VCaP (cell line): ENCODE measurements around the gene ABHD17B.

Source experiments
- H3K27ac ChIP-seq: fragments of 450-650 bp; 2 replicates; pipeline ENCODE4 v1.5.1; 2017
- TF ChIP-seq, protein P1 (sequence below): fragments of 450-650 bp; conservative IDR thresholded peaks from 2 replicates; pipeline ENCODE4 v1.5.1; 2017; ENCODE audit warnings: mild to moderate bottlenecking, moderate library complexity

The ABHD17B gene

DNA sequence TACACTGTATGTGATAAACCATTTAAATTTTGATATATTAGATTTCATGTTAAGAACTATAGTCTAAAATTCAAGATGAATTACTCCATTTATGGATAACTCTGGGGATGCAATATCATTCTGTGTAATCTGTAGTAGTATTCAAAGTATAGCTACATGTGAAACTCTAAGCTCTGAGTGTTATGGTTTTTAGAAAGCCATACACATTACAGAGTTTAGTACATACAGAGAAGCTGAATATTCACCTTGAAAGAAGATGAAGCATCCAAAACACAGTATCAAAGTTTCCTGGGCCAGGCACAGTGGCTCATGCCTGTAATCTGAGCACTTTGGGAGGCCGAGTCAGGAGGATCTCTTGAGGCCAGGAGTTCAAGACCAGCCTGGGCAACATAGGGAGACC, 25.0 kb downstream of the ABHD17B start:
- no peak overlapping the region for H3K27ac ChIP-seq
- TF ChIP-seq, protein P1, sequence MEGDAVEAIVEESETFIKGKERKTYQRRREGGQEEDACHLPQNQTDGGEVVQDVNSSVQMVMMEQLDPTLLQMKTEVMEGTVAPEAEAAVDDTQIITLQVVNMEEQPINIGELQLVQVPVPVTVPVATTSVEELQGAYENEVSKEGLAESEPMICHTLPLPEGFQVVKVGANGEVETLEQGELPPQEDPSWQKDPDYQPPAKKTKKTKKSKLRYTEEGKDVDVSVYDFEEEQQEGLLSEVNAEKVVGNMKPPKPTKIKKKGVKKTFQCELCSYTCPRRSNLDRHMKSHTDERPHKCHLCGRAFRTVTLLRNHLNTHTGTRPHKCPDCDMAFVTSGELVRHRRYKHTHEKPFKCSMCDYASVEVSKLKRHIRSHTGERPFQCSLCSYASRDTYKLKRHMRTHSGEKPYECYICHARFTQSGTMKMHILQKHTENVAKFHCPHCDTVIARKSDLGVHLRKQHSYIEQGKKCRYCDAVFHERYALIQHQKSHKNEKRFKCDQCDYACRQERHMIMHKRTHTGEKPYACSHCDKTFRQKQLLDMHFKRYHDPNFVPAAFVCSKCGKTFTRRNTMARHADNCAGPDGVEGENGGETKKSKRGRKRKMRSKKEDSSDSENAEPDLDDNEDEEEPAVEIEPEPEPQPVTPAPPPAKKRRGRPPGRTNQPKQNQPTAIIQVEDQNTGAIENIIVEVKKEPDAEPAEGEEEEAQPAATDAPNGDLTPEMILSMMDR, result no peak

DNA sequence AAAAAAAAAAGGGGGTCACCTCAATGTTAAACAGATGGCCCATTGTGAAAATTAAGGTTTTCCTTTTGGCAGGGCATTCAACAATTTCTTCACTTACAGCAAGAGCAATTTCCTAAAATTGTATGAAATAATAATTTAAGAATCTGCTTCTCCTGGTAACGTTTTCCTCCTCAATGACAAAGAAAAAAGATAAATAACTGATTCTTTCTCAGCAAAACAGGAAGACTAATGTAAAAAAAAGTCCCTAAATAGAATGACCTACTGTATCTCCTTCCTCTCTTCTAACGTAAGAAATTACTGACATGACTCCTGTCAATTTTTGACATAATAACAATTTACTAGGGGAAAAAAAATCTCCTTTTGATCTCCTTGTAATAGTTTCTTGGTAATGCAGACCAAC, 25.5 kb downstream of the ABHD17B start:
- no peak overlapping the region for H3K27ac ChIP-seq
- TF ChIP-seq, protein P1, result no peak

DNA sequence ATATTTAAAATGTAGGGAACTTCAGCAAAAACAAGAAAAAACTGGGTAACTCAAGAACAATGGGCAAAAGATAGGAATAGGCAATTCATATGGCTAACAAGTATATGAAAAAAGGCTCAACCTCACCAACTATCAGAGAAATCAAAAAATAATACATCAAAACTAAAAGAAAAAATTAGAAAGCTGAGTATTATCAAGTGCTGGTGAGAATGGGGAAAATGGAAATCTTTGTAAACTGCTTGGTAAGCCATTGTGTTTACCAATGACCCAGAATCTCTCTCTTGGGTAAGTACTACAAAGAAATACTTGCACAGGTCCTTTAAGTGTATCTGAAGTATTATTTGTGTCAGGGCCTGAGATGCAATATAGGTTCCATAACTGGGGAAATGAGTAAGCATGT, 27.0 kb downstream of the ABHD17B start:
- TF ChIP-seq, protein P1, result no peak
- H3K27ac ChIP-seq, result no peak overlapping the region

DNA sequence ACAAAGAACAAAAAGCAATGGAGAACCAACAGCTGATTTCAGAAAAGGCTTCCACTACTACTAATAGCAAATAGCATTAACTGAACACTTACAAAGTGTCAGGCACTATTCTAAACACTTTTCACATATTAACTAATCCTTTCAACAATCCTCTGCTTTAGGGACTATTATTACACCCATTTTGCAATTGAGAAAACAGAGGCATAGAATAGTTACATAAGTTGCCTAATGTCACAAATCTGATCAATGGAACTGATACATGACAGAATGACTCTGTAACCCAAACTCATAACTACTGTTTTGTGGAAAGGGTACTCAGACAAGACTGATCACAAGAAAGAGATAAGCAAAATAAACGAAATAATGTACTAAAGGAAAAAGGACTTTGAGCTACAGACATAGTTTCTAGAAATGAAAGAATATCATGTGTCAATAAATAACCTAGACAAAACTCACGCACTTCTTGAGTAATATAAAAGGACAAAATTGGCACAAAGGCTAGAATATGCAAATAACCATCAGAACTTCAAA, 31.3 kb downstream of the ABHD17B start:
- TF ChIP-seq, protein P1, result no peak
- no peak overlapping the region for H3K27ac ChIP-seq

DNA sequence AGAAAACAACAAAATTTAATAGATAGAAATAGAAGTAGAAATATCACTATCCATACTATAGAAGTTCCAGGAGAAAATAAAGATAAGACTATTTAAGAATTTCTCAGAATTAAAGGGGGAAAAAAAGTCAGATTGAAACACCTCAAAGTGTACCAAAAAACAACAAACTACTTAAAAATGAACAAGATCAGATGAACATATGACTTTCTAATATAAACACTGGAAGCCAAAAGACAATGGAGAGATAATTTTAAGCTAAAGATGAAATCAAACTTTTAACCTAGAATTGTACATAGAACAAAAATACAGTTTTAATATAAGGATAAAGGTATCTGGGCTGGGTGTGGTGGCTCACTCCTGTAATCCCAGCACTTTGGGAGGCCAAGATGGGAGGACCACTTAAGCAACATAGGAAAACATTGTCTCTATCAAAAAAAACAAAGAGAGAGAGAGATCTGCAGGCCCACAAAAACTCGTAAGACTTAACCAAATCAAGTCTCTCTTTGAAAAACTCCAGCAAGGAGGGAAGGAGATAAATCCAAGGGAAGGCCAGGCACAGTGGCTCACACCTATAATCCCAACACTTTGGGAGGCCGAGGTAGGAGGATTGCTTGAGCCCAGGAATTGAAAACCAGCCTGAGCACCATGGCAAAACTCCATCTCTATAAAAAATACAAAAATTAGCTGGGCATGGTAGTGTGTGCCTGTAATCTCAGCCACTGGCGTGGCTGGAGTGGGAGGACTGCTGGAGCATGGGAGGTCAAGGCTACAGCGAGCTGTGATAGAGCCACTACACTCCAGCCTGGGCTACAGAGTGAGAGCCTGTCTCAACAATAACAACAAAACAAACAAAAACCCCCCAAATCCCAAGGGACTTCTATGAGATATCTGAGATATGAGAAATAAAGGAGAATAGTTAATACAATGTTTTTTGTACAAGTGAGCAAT, 32.4 kb downstream of the ABHD17B start:
- no peak overlapping the region for H3K27ac ChIP-seq
- TF ChIP-seq, protein P1, result no peak

DNA sequence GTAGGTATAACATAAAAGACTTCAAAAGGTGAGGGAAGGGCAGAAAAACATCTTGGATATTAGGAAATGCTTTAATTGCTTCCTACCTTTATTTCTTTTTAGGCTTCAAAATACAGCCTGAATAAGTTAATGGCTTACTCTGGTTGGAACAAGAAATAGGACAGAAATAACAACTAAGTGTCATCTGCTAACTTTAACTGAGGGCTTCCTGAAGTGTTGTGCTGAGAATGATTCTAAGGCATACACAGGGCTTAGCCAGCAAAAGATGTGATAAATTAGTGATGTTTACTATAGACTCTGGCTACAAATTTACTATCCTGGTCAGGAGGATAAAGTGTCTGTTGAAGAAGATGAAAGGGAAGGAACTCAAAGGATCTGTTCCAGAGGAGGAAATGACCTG, 34.2 kb downstream of the ABHD17B start:
- TF ChIP-seq, protein P1, result no peak
- no peak overlapping the region for H3K27ac ChIP-seq

DNA sequence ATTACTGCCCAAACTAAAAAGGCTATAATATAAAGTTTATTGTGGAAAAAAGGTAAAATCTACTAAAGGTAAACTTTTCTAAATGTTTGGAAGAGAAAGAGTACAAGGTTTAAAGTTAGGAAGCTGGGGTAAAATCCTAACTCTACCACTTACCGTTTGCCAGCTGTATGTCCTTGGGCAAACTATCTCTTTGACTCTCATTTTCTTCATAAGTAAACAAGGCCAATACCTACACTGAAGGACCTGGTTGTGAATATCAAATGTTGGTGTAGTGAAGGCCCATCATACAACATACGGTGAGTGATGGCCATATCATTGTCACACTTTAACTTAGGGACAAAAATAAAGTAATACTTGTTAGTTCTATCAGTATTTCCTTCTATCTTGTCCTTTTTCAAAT, 34.9 kb downstream of the ABHD17B start:
- TF ChIP-seq, protein P1, result no peak
- H3K27ac ChIP-seq, result no peak overlapping the region
